KG1 (cell line): ENCODE results near the gene BCL11B.

Experiments
- DNase-seq: peaks from one replicate; lab custom pipeline; 2025; lab: John Stamatoyannopoulos, UW

The BCL11B gene

GRCh38 chr14:99267837-99268781 lies 3.9 kb downstream of the BCL11B start:
- no peak for DNase-seq

- no peak for DNase-seq
Observed at GRCh38 chr14:99267381-99267780, 4.6 kb downstream of the BCL11B start.

- DNase-seq: no peak
Observed at GRCh38 chr14:99266181-99267178, 5.5 kb downstream of the BCL11B start.

GRCh38 chr14:99265571-99265970 lies 6.4 kb downstream of the BCL11B start:
- DNase-seq: no peak

GRCh38 chr14:99264691-99265450 lies 7.1 kb downstream of the BCL11B start:
- DNase-seq: no peak

GRCh38 chr14:99263564-99264330 lies 8.2 kb downstream of the BCL11B start:
- no peak for DNase-seq

- DNase-seq: no peak
Observed at GRCh38 chr14:99262977-99263448, 9.0 kb downstream of the BCL11B start.

GRCh38 chr14:99261912-99262787 lies 9.8 kb downstream of the BCL11B start:
- no peak for DNase-seq

- no peak for DNase-seq
Observed at GRCh38 chr14:99260587-99261551, 11.1 kb downstream of the BCL11B start.

- no peak for DNase-seq
Observed at GRCh38 chr14:99260116-99260515, 11.9 kb downstream of the BCL11B start.

GRCh38 chr14:99258876-99259726 lies 12.9 kb downstream of the BCL11B start:
- DNase-seq: no peak

- DNase-seq: no peak
Observed at GRCh38 chr14:99258341-99258861, 13.6 kb downstream of the BCL11B start.

GRCh38 chr14:99257673-99258221 lies 14.2 kb downstream of the BCL11B start:
- no peak for DNase-seq

- DNase-seq: no peak
Observed at GRCh38 chr14:99257122-99257672, 14.8 kb downstream of the BCL11B start.

GRCh38 chr14:99256483-99256874 lies 15.5 kb downstream of the BCL11B start:
- no peak for DNase-seq

GRCh38 chr14:99255621-99256482 lies 16.1 kb downstream of the BCL11B start:
- no peak for DNase-seq
